Head of caudate nucleus (tissue), 42 donors: ENCODE results near the gene U2AF2.
A peak's percentile ranks its signal among the peaks of the same experiment; 100 is the strongest.

Source experiments
- DNase-seq, 42 donors: peaks; one replicate each; pipeline versions ENCODE4 v3.0.0 to v3.0.0-alpha.2; 2020 to 2021; ENCODE audit warnings: mixed read lengths in 7 of 42
- intact Hi-C: fragments of 100-400 bp; cut with DNase I; formaldehyde crosslinking; loops from one replicate; pipeline ENCODE4 v1.15.0; 2022

The U2AF2 gene

DNA sequence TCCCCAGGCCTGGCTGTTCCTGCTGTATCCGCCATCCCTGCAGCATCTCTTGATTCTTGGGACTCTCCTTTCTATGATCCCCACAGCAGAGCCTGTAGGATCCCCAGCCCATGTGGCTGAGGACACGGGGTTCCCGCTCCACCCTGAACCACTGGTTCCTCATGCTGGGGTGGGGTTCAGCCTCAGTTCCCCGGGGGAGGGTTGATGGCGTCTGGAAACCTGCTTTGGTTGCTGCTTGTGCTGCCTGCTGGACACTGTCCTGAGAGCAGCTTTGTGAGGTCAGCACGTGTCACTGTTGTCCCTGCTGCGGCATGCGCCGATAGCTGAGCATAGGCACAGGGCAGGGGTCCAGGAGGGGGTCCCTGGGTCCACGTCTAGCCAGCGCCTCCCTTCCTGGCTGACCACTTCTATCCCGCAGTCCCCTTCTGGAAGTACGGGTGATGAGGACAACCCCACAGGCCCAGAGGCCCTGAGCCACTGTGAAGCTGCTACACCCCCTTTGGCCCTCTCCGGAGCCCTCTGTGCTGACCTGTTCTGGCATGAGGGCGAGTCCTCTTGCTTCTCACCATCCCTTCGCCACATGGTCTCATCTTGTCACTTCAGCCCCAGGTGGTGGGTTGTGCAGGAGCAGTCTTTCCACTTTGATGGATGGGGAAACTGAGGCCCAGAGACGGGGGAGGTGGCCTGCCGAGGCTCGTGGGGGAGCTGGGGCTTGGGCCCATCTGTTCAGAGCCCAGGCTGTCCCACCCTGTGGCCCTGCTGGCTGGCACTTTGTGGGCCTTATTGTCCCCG lies 25.7 kb downstream of the U2AF2 start:
- intact Hi-C loops = no loop called here
- DNase-seq = no peak

DNA sequence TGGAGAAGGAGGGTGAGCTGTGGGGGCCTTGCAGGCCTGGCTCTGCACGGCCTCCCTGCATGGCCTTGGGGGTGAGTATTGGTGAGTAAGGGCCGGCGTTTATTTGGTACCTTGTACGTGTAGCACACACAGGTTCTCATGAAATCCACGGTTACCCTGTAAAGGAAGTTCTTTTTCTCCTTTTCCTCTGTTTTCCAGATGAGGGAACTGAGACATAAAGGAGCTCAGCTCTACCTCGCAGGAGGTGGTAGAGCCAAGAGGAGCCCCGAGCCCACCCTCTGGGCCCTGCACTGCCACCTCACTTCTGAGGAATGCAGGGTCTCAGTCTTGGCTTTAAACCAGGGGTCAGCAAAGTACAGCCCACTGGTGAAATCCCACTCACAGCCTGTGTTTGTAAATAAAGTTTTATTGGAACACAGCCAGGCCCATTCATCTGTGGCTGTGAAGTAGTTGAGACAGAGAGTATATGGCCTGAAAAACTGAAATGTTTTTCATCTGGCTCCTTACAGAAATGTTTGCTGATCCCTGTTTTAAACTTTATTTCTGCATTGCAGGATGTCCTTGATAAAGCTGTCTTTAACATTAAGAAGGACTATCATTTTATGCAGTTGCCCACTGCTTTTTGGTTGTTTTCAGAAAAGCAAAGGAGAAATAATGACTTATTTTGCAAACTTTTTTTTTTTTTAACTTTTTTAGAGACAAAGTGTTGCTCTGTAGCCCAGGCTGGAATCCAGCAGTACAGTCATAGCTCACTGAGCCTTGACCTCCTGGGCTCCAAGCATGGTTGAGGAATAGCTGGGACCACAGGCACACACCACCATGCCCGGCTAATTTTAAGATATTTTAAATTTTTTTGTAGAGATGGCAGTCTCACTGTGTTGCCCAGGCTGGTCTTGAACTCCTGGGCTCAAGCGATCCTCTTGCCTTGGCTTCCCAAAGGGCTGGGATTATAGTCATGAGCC lies 26.6 kb downstream of the U2AF2 start:
- intact Hi-C loops = no loop called here
- DNase-seq = no peak

GRCh38 chr19:55683449-55684261 lies 28.8 kb downstream of the U2AF2 start:
- intact Hi-C loops = no loop called here

DNA sequence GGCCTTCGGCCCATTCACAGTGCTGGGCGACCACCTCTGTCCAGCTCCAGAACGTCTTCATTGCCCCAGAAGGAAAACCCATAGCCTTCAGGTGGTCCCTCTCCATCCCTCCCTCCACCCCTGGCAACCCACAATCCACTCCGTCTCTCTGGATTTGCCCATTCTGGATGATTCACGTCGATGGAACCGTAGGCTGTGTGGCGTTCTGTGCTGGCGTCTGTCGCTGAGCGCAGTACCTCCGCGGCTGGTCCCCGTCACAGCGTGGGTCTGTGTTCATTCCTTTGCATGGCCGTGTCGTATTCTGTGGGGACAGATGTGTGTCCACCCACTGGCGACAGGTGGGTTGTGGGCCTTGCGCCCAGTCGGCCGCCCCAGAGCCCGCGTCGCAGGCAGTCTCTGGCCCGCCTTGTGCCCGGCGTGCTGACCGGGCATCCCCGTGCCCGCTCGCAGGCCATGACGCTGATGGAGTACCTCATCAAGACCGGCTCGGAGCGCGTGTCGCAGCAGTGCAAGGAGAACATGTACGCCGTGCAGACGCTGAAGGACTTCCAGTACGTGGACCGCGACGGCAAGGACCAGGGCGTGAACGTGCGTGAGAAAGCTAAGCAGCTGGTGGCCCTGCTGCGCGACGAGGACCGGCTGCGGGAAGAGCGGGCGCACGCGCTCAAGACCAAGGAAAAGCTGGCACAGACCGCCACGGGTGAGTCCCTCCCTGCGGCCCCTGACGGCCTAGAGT lies 30.3 kb downstream of the U2AF2 start:
- intact Hi-C loops = no loop called here
- no peak for DNase-seq

More at GRCh38 chr19:55683449-55684261, 28.8 kb downstream of the U2AF2 start:
- no peak for DNase-seq

DNA sequence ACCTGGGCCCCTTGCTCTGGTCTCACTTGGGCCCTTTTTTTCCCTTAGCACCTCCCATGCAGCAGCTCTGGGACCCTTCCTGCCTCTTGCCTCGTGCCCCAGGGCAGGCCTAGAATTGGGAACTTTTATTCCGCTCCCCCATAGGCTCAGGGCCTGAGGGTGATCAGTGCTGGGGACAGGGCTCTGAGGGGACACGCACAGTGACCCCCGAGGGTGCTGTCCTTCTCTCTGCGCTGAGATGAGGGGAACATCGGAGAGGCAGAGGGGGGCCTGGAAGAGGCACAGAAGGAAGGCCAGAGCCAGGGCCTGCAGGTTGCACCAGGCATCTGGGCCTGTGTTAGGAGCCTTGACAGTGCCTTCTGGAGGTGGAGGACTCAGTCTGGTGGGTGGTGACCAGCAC lies 30.9 kb downstream of the U2AF2 start:
- intact Hi-C loops = no loop called here
- no peak for DNase-seq

GRCh38 chr19:55686311-55687050 lies 31.6 kb downstream of the U2AF2 start:
- no peak for DNase-seq
- intact Hi-C loops = no loop called here

GRCh38 chr19:55687281-55688201 lies 32.7 kb downstream of the U2AF2 start:
- intact Hi-C loops = no loop called here

GRCh38 chr19:55688422-55689218 lies 33.8 kb downstream of the U2AF2 start:
- peak in 3 of 42 donors; percentile 14 to 46 (median 26) for DNase-seq
- intact Hi-C loops = no loop called here

More at GRCh38 chr19:55687281-55688201, 32.7 kb downstream of the U2AF2 start:
- DNase-seq = no peak

- DNase-seq = peak in 1 of 42 donors; percentile 13
- intact Hi-C loops = no loop called here
Measured at GRCh38 chr19:55689411-55690108, 34.7 kb downstream of the U2AF2 start.

GRCh38 chr19:55690109-55690768 lies 35.4 kb downstream of the U2AF2 start:
- peak in 1 of 42 donors; percentile 4 for DNase-seq
- intact Hi-C loops = no loop called here

DNA sequence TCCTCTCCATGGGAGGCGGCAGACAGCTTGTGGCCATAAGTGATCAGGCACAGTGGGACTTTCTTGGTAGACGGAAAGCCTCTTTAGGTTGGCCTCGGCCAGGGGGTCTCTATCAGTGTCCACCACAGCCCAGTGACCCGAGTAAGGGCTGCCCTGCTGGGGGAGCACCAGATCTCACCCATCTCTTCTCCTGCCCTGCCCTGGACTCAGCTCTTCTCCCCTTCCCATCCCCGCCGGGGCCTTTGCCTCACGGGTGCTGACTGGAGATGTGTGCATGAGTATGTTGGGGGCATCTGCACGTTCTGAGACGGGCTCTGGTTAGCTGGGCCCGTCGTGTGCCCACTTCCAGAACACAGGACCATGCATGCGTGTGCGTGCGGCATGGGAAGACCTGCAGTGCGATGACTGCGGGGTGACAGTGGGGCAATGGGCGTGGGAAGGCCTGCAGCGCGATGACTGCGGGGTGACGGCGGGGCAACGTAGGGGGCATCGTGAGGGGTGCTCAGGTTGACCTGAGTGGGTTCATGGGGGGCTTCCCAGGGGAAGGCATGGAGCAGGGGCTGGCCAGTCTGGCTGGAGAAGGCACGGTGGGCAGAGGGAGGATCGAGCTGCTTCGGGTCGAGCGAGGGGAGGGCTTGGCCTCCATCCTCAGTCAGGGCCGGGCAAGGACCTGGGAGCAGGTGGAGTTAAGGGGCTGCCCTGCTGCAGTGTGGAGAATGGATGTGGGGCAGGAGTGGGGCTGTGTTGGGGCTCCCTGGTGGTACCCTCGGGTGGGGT lies 36.1 kb downstream of the U2AF2 start:
- DNase-seq = peak in 2 of 42 donors; percentile 6 to 10
- intact Hi-C loops = no loop called here

DNA sequence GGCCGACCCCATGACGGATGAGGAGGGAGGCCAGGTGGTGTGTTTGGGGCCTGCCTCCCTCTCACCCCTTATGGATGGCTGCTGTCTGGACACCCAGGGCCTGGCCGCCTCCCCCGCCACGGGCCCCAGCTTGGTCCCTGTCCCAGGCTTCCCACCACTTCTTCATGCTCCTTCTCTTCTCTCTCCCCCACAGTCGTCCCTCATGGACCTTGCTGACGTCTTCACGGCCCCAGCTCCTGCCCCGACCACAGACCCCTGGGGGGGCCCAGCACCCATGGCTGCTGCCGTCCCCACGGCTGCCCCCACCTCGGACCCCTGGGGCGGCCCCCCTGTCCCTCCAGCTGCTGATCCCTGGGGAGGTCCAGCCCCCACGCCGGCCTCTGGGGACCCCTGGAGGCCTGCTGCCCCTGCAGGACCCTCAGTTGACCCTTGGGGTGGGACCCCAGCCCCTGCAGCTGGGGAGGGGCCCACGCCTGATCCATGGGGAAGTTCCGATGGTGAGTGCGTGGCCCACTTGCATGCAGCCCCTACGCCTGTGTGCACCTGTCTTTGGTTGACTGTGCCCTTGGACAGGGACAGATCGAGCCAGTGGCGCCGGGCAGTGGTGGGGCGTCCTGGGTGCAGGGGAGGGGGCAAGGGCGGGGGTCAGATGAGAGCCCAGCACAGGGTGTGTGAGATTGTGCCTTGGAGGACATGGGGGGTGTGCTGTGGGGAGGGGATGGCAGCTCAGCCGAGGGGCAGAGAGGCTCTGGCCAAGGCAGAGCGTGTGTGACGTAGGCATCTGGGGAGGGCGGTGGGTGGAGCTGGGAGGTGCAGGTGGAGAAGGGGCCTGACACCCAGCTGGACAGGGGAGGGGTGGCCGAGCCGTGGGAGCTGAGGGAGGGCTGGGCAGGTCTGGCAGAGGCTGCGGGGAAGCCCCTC lies 37.0 kb downstream of the U2AF2 start:
- intact Hi-C loops = no loop called here
- peak in 3 of 42 donors; percentile 11 to 17 (median 12) for DNase-seq

DNA sequence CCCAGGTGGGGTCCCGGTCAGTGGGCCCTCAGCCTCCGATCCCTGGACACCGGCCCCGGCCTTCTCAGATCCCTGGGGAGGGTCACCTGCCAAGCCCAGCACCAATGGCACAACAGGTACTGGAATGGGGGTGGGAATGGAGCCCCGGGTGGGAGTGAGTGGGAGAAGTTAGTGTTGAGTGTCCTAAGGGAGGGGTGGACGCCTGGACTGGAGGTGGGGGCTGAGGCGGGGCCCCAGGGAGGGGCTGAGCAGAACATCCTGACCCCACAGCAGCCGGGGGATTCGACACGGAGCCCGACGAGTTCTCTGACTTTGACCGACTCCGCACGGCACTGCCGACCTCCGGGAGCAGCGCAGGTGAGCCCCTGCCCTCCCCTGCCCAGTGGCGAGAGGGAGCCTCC lies 37.8 kb downstream of the U2AF2 start:
- DNase-seq = peak in 2 of 42 donors; percentile 12 to 26
- intact Hi-C loops = no loop called here
